Endothelial cell of umbilical vein (primary cell): ENCODE measurements around the gene ARMH3. TPM values are rescaled to one million over a fixed set of nuclear protein-coding genes. Genes with fewer than 3 reads are reported as not detected.

Experiments
- BruUV-seq: library from RNA; stranded (reverse); fragments of 400-500 nt; replicated peaks from 2 replicates; lab custom pipeline; 2021; lab: Mats Ljungman, UMichigan
- CTCF ChIA-PET: fragments of 300-600, 350-600 bp; sonication (Branson Sonifier 250); formaldehyde crosslinking; loops from one replicate; lab custom pipeline; 2021; ENCODE audit warnings: antibody characterized with exemption, inconsistent platforms; lab: Charles Lee
- POLR2A ChIA-PET: fragments of 300-600, 350-600 bp; sonication (Branson Sonifier 250); formaldehyde crosslinking; loops from one replicate; lab custom pipeline; 2021; ENCODE audit warnings: antibody characterized with exemption, inconsistent platforms; lab: Charles Lee
- DNase-seq: peaks from one replicate; pipeline ENCODE4 v3.0.0-alpha.2; 2011; ENCODE audit warnings: low read depth, low spot score
- FAIRE-seq: peaks from 2 replicates; lab custom pipeline; 2011; peaks lifted over from hg19 to GRCh38; lab: Jason Lieb, UNC
- H2AFZ ChIP-seq: 2 replicates; pipeline ENCODE4 v1.6.0; 2012; ENCODE audit warnings: low read depth, low read length, control low read depth, inconsistent platforms
- H3K27ac ChIP-seq: 2 replicates; pipeline ENCODE4 v1.5.1; 2011; ENCODE audit warnings: low read depth, mild to moderate bottlenecking, control low read depth, low read length, moderate library complexity; ENCODE audit not compliant: insufficient read depth
- H3K27me3 ChIP-seq, 2 experiments: 2 replicates each; pipeline versions ENCODE4 v1.6.0 to v1.6.1; 2011; ENCODE audit warnings: low read length in 2 of 2, mixed read lengths in 1 of 2; ENCODE audit not compliant: control insufficient read depth in 2 of 2, insufficient read depth in 2 of 2
- H3K36me3 ChIP-seq, 2 experiments: 2 replicates in 1 of 2; 3 replicates in 1 of 2; pipeline ENCODE4 v1.5.1; 2011; ENCODE audit warnings: low read length in 2 of 2, mild to moderate bottlenecking in 1 of 2, moderate library complexity in 1 of 2; ENCODE audit not compliant: control insufficient read depth in 2 of 2, insufficient read depth in 2 of 2; ENCODE audit errors: extremely low read depth in 1 of 2
- H3K4me1 ChIP-seq: 3 replicates; pipeline ENCODE4 v1.5.1; 2011; ENCODE audit warnings: mild to moderate bottlenecking, low read length; ENCODE audit not compliant: control insufficient read depth, insufficient read depth; ENCODE audit errors: extremely low read depth
- H3K4me2 ChIP-seq: 2 replicates; pipeline ENCODE4 v1.6.1; 2011; ENCODE audit warnings: low read length, control low read depth, mixed read lengths; ENCODE audit not compliant: insufficient read depth
- H3K4me3 ChIP-seq, 3 experiments: fragments of 200-600 bp in 1 of 3; sonication (generic), shearing (Covaris generic) in 1 of 3; replicated peaks in 1 of 3; 2 replicates each; pipeline ENCODE4 v1.5.1; 2011 to 2016; ENCODE audit warnings: control low read depth in 3 of 3, low read length in 3 of 3, mild to moderate bottlenecking in 2 of 3, inconsistent platforms in 1 of 3, low read depth in 1 of 3, moderate library complexity in 1 of 3; ENCODE audit not compliant: insufficient read depth in 1 of 3
- H3K79me2 ChIP-seq: 2 replicates; pipeline ENCODE4 v1.6.0; 2012; ENCODE audit warnings: low read length, inconsistent platforms; ENCODE audit not compliant: control insufficient read depth, insufficient read depth
- H3K9ac ChIP-seq: replicated peaks from 2 replicates; pipeline ENCODE3; 2011; ENCODE audit warnings: low read length, control low read depth; ENCODE audit not compliant: insufficient read depth; ENCODE audit errors: extremely low read depth
- H3K9me1 ChIP-seq: replicated peaks from 3 replicates; pipeline ENCODE4 v1.6.0; 2011; ENCODE audit warnings: mild to moderate bottlenecking, low read length; ENCODE audit not compliant: control insufficient read depth, insufficient read depth; ENCODE audit errors: extremely low read depth
- H3K9me3 ChIP-seq: replicated peaks from 2 replicates; pipeline ENCODE4 v1.5.1; 2012; ENCODE audit warnings: low read length, inconsistent platforms; ENCODE audit not compliant: control insufficient read depth, insufficient read depth
- H4K20me1 ChIP-seq: replicated peaks from 2 replicates; pipeline ENCODE3; 2011; ENCODE audit warnings: mild to moderate bottlenecking, low read length; ENCODE audit not compliant: control insufficient read depth, insufficient read depth; ENCODE audit errors: extremely low read depth
- CTCF ChIP-seq, 2 donors: IDR thresholded peaks; 1 replicate in 1 of 2; 2 replicates in 1 of 2; pipeline ENCODE4 v1.5.1; 2011; ENCODE audit warnings: low read length in 2 of 2, mild to moderate bottlenecking in 2 of 2, moderate library complexity in 2 of 2, control low read depth in 1 of 2, inconsistent platforms in 1 of 2, low read depth in 1 of 2; ENCODE audit not compliant: insufficient read depth in 1 of 2; ENCODE audit errors: extremely low read depth in 1 of 2
- EZH2 ChIP-seq: IDR thresholded peaks from 2 replicates; pipeline ENCODE4 v1.6.1; 2012; ENCODE audit warnings: borderline replicate concordance, low read depth, mild to moderate bottlenecking, moderate library complexity, low read length, inconsistent platforms; ENCODE audit not compliant: severe bottlenecking
- FOS ChIP-seq: IDR thresholded peaks from 2 replicates; pipeline ENCODE4 v1.6.1; 2011; ENCODE audit warnings: mild to moderate bottlenecking, low read length, moderate library complexity, borderline replicate concordance; ENCODE audit not compliant: insufficient read depth
- GATA2 ChIP-seq: IDR thresholded peaks from 2 replicates; pipeline ENCODE4 v1.7.0; 2011; ENCODE audit warnings: low read depth, mild to moderate bottlenecking, moderate library complexity, mixed read lengths, low read length; ENCODE audit not compliant: insufficient read length, insufficient read depth
- JUN ChIP-seq: IDR thresholded peaks from 2 replicates; pipeline ENCODE4 v1.6.1; 2011; ENCODE audit warnings: borderline replicate concordance, low read depth; ENCODE audit not compliant: insufficient read length, insufficient read depth
- MAX ChIP-seq: IDR thresholded peaks from 2 replicates; pipeline ENCODE4 v1.6.1; 2011; ENCODE audit not compliant: insufficient read depth, insufficient read length
- MYC ChIP-seq: IDR thresholded peaks from one replicate; pipeline ENCODE4 v1.6.1; 2011; ENCODE audit warnings: mild to moderate bottlenecking, low read depth, low read length
- POLR2A ChIP-seq: IDR thresholded peaks from 2 replicates; pipeline ENCODE4 v1.6.1; 2012; ENCODE audit warnings: low read depth, mild to moderate bottlenecking, control low read depth, low read length
- POLR2AphosphoS5 ChIP-seq: IDR thresholded peaks from 2 replicates; pipeline ENCODE4 v1.6.1; 2012; ENCODE audit warnings: low read depth, mild to moderate bottlenecking, control low read depth, low read length, moderate library complexity; ENCODE audit not compliant: insufficient read depth
- dilution Hi-C: fragments of 300-500 bp; cut with MboI; formaldehyde crosslinking; loops from one replicate; pipeline ENCODE4 v1.15.0; 2019; ENCODE audit warnings: low sequenced_read_pairs; ENCODE audit not compliant: extremely low pct_ligation_motif_present
- intact Hi-C: fragments of 100-400 bp; cut with micrococcal nuclease; formaldehyde crosslinking; loops from one replicate; pipeline ENCODE4 v1.10.0; 2022
- polyA plus RNA-seq, 4 experiments: library from polyadenylated mRNA; depleted of rRNA in 3 of 4; stranded (reverse) in 3 of 4; unstranded in 1 of 4; fragments of >200 nt; gene quantifications; 2 replicates each; pipeline versions ENCODE4 v1.2.1 to v1.2.3, GENCODE V29; 2011 to 2012; ENCODE audit warnings: missing spikeins in 1 of 4
- total RNA-seq: library from RNA; stranded (reverse); gene quantifications from 2 replicates; pipeline ENCODE4 v1.2.3, GENCODE V29; 2021

ARMH3 gene
- total and polyA plus RNA-seq, 2 donors (not counting 3 experiments of a cell fraction or from before 2014, with no cell fraction given) = 13.1 to 17.6 TPM

- Histone ChIP-seq H3K27ac (no peak overlapping the region), H3K9me1 (no peaks in the 10 kb centered on the region), H3K4me3 (no peak overlapping the region), H3K9ac (no peak overlapping the region), H2AFZ (no peak overlapping the region), H3K27me3 (no peaks in the 10 kb centered on the region), H3K36me3 (no peaks in the 10 kb centered on the region), H3K4me1 (peaks cover 3% of the 10 kb centered on the region), H3K4me2 (no peak overlapping the region), H3K9me3 (no peaks in the 10 kb centered on the region), H3K79me2 (no peaks in the 10 kb centered on the region), H4K20me1 (no peaks in the 10 kb centered on the region)
- ChIA-PET CTCF (interaction anchor here (0.7 to 1.0 kb wide), 2 partner anchors 13 to 14 kb away, joined by 3 read pairs; no protein-coding TSS in a partner anchor), POLR2A (no interaction called here)
- intact Hi-C loops (no loop called here), dilution Hi-C loops (no loop called here)
- DNase-seq (no peak), FAIRE-seq (no peak)
- no peak for TF ChIP-seq FOS
- no peak for TF ChIP-seq GATA2
- TF ChIP-seq POLR2A = no peak
- TF ChIP-seq MYC = no peak
- TF ChIP-seq POLR2AphosphoS5 = no peak
- TF ChIP-seq JUN = no peak
- TF ChIP-seq EZH2 = no peak
- TF ChIP-seq CTCF (IDR thresholded peaks at IDR 0.05; ENCODE audit: extremely low read depth in 1 of 2, insufficient read depth in 1 of 2, low read depth in 1 of 2, low read length in 2 of 2) = no peak
- TF ChIP-seq MAX = no peak
- BruUV-seq = no TSS peak
Observed at GRCh38 chr10:102086196-102086595, 30.2 kb upstream of the ARMH3 start.
